Measurements from ENCODE around the gene LDAF1.

GRCh38 chr16:21157632-21158031 is 842 bp upstream of the LDAF1 start:
- TF ChIP-seq CTCF (IDR thresholded peaks at IDR 0.05; ENCODE audit: low read depth, low read length, missing input control) (no peak), EGR1 (IDR thresholded peaks at IDR 0.05; ENCODE audit: low read depth in 2 of 2) (no peak), MAX (IDR thresholded peaks at IDR 0.05) (no peak), REST (IDR thresholded peaks at IDR 0.05) (no peak), SP1 (IDR thresholded peaks at IDR 0.05) (no peak)

Data from liver (tissue), 3 donors.